BLaER1 (cell line): ENCODE results near the gene TBCE.

ENCODE experiments used
- H3K27ac ChIP-seq: shearing (Covaris generic); formaldehyde crosslinking; 2 replicates; pipeline ENCODE4 v1.8.1; 2022
- H3K27me3 ChIP-seq: shearing (Covaris generic); formaldehyde crosslinking; 2 replicates; pipeline ENCODE4 v1.8.1; 2022
- H3K36me3 ChIP-seq: shearing (Covaris generic); formaldehyde crosslinking; 2 replicates; pipeline ENCODE4 v1.8.1; 2022
- H3K4me1 ChIP-seq: shearing (Covaris generic); formaldehyde crosslinking; 2 replicates; pipeline ENCODE4 v1.8.1; 2022
- H3K4me2 ChIP-seq: shearing (Covaris generic); formaldehyde crosslinking; 2 replicates; pipeline ENCODE4 v1.8.1; 2022
- H3K4me3 ChIP-seq: shearing (Covaris generic); formaldehyde crosslinking; 2 replicates; pipeline ENCODE4 v1.8.1; 2022
- H3K9ac ChIP-seq: shearing (Covaris generic); formaldehyde crosslinking; 2 replicates; pipeline ENCODE4 v1.8.1; 2022
- H3K9me3 ChIP-seq: shearing (Covaris generic); formaldehyde crosslinking; 2 replicates; pipeline ENCODE4 v1.8.1; 2022
- H4K20me1 ChIP-seq: shearing (Covaris generic); formaldehyde crosslinking; 2 replicates; pipeline ENCODE4 v1.8.1; 2022
- Cebpa-rat ChIP-seq: shearing (Covaris generic); IDR thresholded peaks from 2 replicates; pipeline ENCODE4 v1.8.1; 2022

TBCE gene

DNA sequence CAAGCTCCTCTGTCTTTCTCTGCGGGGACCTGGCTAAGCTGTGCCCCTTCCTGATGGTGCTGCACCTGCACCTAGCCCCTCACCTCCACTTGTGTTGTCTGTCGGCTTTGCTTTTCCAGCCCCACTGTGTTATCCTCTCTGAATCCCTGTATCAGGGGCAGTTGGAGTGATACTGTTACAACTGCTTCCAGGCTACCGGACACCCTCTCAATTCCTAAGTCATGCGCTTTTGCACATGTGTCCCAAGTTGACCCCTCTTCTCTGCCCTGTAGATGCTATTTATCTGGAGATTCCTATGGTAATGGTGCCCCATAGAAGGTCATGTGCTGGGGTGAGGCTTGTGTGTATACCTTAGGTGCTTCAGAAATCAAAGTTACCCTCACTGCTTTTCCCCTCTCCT is 58.9 kb downstream of the TBCE start:
- H3K4me2 ChIP-seq, result peak overlapping the region; percentile 87; the same call in 1 of the 2 replicates
- H4K20me1 ChIP-seq, result peaks cover 23% of the 10 kb centered on the region; the same call in 1 of the 2 replicates
- H3K27ac ChIP-seq, result no peak overlapping the region
- no peak overlapping the region for H3K9ac ChIP-seq
- peaks cover 58% of the 10 kb centered on the region for H3K4me1 ChIP-seq
- no peak for TF ChIP-seq Cebpa-rat
- H3K27me3 ChIP-seq, result no peaks in the 10 kb centered on the region
- no peak overlapping the region for H3K4me3 ChIP-seq
- 0 out of 2 replicates have a peak, but pooled peaks cover 9% of the 10 kb centered on the region for H3K36me3 ChIP-seq
- no peaks in the 10 kb centered on the region for H3K9me3 ChIP-seq

DNA sequence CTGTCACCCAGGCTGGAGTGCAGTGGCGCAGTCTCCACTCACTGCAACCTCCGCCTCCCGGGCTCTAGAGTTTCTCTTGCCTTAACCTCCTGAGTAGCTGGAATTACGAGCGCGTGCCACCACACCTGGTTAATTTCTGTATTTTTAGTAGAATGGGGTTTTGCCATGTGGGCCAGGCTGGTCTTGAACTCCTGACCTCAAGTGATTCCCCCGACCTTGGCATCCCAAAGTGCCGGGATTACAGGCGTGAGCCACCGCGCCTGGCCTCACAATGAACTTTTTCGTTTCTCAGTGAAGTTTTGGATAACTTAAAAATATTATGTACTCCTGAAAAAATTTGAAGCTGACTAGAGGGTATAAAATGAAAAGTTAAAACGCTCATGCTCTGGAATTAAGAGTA is 59.5 kb downstream of the TBCE start:
- Histone ChIP-seq H3K4me2 (no peak overlapping the region), H3K36me3 (peaks cover 10% of the 10 kb centered on the region; the same call in 1 of the 2 replicates), H3K9me3 (no peaks in the 10 kb centered on the region), H3K9ac (no peak overlapping the region), H3K4me3 (no peak overlapping the region), H3K27ac (no peak overlapping the region), H3K27me3 (no peaks in the 10 kb centered on the region), H3K4me1 (peaks cover 53% of the 10 kb centered on the region), H4K20me1 (peaks cover 19% of the 10 kb centered on the region; the same call in 1 of the 2 replicates)
- no peak for TF ChIP-seq Cebpa-rat

DNA sequence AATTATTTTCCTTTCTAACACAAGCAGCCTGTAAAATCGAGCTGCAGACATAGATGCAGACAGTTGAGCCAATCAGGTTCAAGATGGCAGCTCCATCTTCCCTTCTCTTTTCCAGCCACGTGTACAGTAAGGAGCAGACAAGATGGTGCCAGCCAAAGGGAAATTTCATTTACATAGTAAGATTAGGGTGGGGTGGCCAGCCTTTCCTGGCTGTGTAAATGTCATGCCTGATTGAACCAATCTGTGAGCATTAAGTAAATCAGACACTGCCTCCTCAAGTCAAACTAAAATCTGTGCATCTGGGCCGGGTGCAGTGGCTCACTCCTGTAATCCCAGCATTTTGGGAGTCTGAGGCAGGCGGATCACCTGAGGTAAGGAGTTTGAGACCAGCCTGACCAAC is 60.2 kb downstream of the TBCE start:
- no peak overlapping the region for H3K4me3 ChIP-seq
- no peaks in the 10 kb centered on the region for H3K9me3 ChIP-seq
- no peaks in the 10 kb centered on the region for H3K27me3 ChIP-seq
- peaks cover 18% of the 10 kb centered on the region; the same call in 1 of the 2 replicates for H3K36me3 ChIP-seq
- H3K4me1 ChIP-seq, result peaks cover 45% of the 10 kb centered on the region
- H3K27ac ChIP-seq, result no peak overlapping the region
- peaks cover 17% of the 10 kb centered on the region; the same call in 1 of the 2 replicates for H4K20me1 ChIP-seq
- no peak overlapping the region for H3K4me2 ChIP-seq
- no peak overlapping the region for H3K9ac ChIP-seq
- no peak for TF ChIP-seq Cebpa-rat

DNA sequence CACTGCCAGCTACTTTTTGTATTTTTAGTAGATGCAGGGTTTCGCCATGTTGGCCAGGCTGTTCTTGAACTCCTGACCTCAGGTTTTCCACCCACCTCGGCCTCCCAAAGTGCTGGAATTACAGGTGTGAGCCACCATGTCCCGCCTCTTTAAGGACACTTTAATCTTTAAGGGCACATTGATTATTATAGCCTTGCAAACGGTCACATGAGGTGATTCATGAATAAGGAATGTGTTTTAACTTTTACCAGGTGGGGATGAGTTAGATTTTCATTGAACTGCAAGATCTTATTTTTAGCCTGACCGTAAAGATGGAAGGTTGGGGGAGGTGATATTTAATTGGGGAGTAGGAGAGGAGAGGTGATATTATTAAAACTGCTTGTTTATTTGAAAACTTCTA is 61.9 kb downstream of the TBCE start:
- Histone ChIP-seq H3K27ac (no peak overlapping the region), H3K4me1 (peaks cover 28% of the 10 kb centered on the region), H3K4me2 (no peak overlapping the region), H3K9ac (no peak overlapping the region), H3K36me3 (peaks cover 32% of the 10 kb centered on the region), H3K4me3 (no peak overlapping the region), H3K27me3 (no peaks in the 10 kb centered on the region), H4K20me1 (peaks cover 2% of the 10 kb centered on the region; the same call in 1 of the 2 replicates), H3K9me3 (no peaks in the 10 kb centered on the region)
- TF ChIP-seq Cebpa-rat, result no peak

DNA sequence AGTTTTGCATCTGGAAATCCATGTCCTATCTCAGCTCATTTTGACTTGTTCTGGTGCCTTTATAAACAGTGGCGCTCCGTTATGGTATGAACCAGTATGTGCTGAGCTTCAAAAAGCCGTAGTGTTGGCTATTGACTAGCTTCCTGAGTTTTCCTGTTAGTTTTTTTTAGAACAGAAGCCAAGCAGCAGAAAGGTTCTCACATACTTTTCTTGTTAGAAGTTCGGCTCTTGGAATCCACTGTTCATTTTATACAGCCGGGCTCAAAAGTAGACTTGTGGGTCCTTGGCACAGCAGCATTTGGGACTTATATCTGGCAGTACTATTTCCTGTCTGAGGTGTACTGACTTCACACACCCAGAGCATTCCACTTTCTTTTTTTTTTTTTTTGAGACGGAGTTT is 63.8 kb downstream of the TBCE start:
- no peak for TF ChIP-seq Cebpa-rat
- Histone ChIP-seq H3K4me3 (no peak overlapping the region), H3K4me1 (peaks cover 10% of the 10 kb centered on the region; the same call in 1 of the 2 replicates), H3K4me2 (no peak overlapping the region), H4K20me1 (no peaks in the 10 kb centered on the region), H3K27me3 (no peaks in the 10 kb centered on the region), H3K9ac (no peak overlapping the region), H3K27ac (no peak overlapping the region), H3K9me3 (no peaks in the 10 kb centered on the region), H3K36me3 (peaks cover 43% of the 10 kb centered on the region)

DNA sequence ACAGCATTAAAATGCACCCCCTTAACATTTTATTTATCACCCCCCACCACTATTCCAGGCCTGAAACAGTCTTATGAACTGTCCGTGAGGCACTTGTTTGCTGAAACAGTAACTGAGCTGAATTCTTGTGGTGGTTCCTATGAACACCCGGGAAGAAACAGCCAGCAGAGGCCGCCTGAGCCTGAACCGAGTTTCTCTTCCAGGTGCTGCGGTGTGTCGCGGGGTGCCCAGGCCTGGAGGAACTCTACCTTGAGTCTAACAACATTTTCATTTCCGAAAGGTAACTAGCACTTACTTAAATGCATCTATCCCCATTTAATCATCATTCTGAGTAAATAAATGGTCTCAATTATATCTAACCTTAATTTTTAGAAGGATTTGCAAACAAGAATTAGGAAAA is 66.8 kb downstream of the TBCE start:
- TF ChIP-seq Cebpa-rat, result no peak
- Histone ChIP-seq H4K20me1 (no peaks in the 10 kb centered on the region), H3K27ac (no peak overlapping the region), H3K27me3 (no peaks in the 10 kb centered on the region), H3K4me1 (no peaks in the 10 kb centered on the region), H3K4me2 (no peak overlapping the region), H3K9me3 (no peaks in the 10 kb centered on the region), H3K9ac (no peak overlapping the region), H3K4me3 (no peak overlapping the region), H3K36me3 (peaks cover 64% of the 10 kb centered on the region)

DNA sequence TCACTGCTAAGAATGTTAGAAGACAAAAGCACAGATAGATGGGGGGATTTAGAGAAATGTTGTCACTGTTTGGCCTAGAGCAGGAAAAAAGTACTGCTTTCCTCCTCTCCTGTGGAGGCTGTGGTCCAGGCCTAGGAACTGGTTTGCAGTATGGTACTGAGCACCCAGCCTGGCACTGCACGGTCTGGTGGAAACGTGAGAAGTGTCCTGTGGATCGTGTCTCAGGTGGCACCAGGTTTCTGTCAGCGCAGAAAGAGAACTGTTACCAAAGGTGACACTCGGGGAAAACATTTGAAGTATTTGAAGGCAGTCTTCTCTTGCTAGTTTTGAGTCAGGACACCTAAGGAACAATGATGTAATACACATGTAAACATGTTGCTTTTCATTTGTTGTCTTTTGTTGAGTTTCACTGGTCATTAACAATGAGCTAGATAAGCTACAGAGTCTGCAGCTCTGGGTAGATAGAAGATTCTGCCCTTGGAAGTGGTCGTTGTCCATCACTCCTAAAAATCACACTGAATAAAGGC is 74.0 kb downstream of the TBCE start:
- Histone ChIP-seq H4K20me1 (no peaks in the 10 kb centered on the region), H3K4me3 (no peak overlapping the region), H3K27ac (no peak overlapping the region), H3K4me1 (no peaks in the 10 kb centered on the region), H3K36me3 (peaks cover 99% of the 10 kb centered on the region), H3K4me2 (no peak overlapping the region), H3K9ac (no peak overlapping the region), H3K27me3 (no peaks in the 10 kb centered on the region), H3K9me3 (no peaks in the 10 kb centered on the region)
- no peak for TF ChIP-seq Cebpa-rat

DNA sequence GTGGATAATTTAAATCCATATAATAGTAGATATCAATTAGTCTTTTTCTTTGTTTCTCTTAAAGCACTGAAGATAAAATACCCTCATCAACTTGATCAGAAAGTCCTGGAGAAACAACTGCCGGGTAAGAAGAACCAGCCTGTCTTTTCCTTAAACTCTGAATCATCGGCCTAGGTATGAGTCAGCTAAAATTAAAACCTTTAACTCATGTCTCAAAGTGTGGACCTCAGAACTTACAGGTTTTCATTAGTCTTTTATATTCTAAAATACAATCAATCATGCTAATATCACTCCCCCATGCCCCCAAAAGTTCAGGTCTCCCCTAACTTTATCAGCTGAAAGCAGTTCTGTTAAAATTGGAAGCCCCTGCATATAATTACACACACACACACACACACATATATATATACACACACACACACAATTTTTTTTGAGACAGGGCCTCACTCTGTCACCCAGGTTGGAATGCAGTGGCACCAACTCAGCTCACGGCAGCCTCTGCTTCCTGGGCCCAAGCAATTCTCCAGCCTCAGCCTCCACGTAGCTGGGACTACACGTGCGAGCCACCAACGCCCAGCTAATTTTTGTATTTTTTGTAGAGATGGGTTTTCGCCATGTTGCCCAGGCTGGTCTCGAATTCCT is 75.7 kb downstream of the TBCE start:
- Histone ChIP-seq H3K9ac (no peak overlapping the region), H3K36me3 (peaks cover 99% of the 10 kb centered on the region), H3K27ac (no peak overlapping the region)

DNA sequence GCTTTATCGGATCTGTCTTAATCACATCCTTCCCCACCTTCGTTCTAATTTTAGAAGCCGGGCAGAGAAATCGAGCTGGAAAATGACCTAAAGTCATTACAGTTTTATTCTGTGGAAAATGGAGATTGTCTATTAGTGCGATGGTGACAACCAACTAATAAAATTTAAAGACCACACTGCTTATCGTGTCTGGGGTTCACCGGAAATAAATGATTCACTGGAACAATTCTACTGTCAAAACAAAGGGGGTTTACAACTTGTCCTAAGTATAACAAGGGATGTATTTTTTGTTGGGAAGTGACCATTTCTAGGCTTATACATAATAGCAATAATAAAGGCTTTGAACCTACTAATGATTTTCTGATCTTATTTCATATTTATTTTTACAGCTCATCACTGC is 81.4 kb downstream of the TBCE start:
- peaks cover 6% of the 10 kb centered on the region; the same call in 1 of the 2 replicates for H4K20me1 ChIP-seq
- no peak overlapping the region for H3K27ac ChIP-seq
- H3K36me3 ChIP-seq, result peaks cover 99% of the 10 kb centered on the region
- no peak overlapping the region for H3K4me2 ChIP-seq
- no peaks in the 10 kb centered on the region for H3K4me1 ChIP-seq
- H3K9me3 ChIP-seq, result no peaks in the 10 kb centered on the region
- no peaks in the 10 kb centered on the region for H3K27me3 ChIP-seq
- H3K4me3 ChIP-seq, result no peak overlapping the region
- H3K9ac ChIP-seq, result no peak overlapping the region
- no peak for TF ChIP-seq Cebpa-rat

More for the DNA sequence above, 75.7 kb downstream of the TBCE start:
- TF ChIP-seq Cebpa-rat, result no peak
- Histone ChIP-seq H4K20me1 (no peaks in the 10 kb centered on the region), H3K27me3 (no peaks in the 10 kb centered on the region), H3K4me2 (no peak overlapping the region), H3K4me3 (no peak overlapping the region), H3K9me3 (no peaks in the 10 kb centered on the region), H3K4me1 (no peaks in the 10 kb centered on the region)

DNA sequence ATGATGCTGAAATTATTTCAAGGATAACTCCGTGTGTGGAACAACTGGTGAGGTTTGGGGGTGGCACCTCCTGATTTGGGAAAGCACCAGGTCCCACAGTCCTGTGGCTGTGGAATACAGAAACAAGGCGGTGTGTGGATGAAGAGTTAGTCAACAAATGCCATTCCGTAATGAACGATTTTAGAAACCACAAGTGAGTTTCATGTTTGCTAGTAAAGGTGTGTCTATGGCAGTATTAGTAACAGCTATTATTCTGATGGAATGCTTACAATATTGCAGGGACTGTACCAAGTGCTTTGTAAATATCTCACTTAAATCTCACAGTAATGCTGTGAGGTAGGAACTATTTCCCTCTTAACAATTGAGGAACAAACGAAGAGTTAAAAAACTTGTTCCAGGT is 83.2 kb downstream of the TBCE start:
- no peaks in the 10 kb centered on the region for H3K4me1 ChIP-seq
- no peak overlapping the region for H3K9ac ChIP-seq
- no peaks in the 10 kb centered on the region for H3K27me3 ChIP-seq
- no peak overlapping the region for H3K27ac ChIP-seq
- no peak overlapping the region for H3K4me2 ChIP-seq
- TF ChIP-seq Cebpa-rat, result no peak
- peaks cover 99% of the 10 kb centered on the region for H3K36me3 ChIP-seq
- H3K9me3 ChIP-seq, result no peaks in the 10 kb centered on the region
- H3K4me3 ChIP-seq, result no peak overlapping the region
- H4K20me1 ChIP-seq, result peaks cover 6% of the 10 kb centered on the region; the same call in 1 of the 2 replicates
